CD4-positive, alpha-beta T cell treated with Interleukin-21 for 1 hour (primary cell): ENCODE results near the gene DRC7.

Experiments used
- DNase-seq: peaks from one replicate; pipeline ENCODE4 v3.0.0-alpha.2; 2020

The DRC7 gene

DNA sequence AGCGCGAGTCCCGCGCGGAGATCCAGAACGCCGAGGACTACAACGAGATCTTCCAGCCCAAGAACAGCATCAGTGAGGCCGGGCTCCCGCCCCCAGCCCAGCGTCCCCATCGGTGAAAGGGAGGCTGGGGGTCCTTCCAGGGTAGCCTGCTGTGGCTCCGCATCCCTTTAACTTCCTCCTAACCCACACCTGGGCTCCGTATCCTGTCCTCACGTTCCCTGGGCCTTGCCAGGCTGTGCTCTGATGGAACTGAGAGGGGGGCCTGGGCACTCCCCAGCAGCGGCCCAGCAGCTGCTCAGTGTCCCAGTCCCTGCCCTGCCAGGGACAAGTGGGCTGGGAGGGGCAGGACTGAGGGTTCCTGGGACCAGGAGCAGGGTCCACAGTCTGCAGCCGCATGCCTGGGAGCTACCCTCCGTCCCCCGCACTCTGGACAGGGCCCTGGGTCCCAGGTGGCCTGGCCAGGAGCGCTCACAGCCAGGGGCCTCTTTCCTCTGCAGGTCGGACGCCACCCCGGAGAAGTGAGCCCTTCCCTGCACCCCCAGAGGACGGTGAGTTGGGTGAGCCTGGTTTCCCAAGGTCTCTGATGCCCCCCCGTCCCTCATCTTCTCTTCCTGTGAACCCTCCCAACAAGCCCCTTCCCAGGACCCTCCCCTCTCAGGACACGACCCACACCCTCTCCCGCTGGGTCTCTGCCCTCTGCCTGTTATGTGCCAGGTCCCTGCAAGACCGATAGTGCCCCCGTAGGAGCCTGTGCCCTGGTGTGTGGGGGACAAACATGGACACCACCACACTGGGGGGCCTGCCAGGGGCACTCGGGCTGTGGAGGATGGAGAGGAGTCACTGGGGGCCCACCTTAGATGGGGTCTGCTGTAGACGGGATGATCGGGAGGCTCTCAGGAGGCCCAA is 59.1 kb downstream of the DRC7 start:
- no peak for DNase-seq

DNA sequence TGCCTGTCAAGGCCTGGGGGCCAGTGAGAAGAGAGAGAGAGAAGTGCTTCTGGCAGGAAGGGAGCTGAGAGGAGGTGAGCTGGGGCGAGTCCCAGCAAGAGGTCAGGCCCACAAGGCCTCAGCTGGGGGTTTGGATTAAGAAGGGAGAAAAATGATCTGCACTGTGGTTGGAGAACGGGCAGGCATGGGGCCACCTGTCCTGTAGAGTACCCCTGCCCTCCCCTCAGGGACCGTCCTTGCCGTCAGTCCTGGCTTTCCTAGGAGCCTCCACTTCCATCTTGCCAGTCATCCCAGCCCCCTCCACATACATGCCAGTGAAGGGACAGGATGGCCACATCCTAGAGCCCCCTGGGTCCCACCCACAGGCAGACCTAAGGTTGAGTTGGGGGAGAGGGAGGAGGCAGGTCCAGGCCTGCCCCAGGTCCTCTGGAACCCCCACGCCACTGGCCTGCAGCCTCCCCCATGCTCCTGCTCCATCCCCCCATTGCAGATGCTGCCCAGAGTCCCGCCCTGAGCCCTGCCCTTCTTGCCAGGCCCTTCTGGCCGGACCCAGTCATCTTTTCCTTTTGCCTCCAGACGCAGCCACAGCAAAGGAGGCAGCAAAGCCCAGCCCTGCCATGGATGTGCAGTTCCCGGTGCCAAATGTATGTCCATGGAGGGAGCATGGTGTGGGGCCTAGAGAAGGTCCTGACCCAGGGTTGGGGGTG is 59.9 kb downstream of the DRC7 start:
- no peak for DNase-seq

DNA sequence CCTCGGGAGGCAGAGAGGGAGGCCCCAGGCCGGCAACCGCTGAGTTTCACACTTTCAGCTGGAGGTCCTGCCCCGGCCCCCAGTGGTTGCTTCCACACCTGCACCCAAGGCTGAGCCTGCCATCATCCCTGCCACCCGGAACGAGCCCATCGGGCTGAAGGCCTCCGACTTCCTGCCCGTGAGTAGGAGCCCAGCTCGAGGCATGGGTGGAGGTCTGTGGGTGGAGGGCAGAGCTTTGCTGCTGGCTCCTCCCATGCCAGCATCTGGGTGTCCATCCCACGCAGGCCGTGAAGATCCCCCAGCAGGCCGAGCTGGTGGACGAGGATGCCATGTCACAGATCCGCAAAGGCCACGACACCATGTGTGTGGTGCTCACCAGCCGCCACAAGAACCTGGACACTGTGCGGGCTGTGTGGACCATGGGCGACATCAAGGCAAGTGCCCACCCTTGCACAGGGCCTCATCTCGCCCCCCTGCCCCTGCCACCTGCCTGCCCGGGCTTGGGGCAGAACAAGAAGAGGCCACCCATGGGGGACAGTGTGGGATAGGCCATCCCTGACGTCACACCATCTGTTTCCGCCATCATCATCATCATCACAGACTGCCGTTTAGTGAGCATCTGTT is 60.6 kb downstream of the DRC7 start:
- no peak for DNase-seq

DNA sequence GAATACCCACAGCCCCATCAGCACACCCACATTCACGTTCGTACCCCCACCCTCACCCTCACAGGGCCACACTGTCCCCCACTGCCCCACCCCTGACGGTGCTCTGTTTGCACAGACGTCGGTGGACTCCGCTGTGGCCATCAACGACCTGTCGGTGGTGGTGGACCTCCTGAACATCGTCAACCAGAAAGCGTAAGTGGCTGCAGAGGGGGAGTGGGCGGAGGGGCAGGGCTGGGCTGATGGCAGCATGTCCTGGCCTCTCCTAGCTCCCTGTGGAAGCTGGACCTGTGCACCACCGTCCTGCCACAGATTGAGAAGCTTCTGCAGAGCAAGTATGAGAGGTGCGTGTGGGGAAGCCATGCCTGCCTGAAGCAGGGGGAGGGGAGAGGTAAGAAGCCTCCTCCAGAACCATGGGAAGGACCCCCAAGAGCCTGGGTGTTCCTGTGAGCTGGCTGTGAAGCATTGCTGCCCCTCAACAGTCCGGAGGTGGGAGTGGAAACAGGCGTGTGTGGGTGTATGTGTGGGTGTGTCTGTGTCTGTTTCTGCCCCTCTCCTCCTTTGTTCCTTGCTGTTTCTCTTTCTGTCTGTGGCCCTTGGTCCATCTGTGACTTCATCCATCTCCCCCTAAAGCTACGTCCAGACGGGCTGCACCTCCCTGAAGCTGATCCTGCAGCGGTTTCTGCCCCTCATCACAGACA is 61.3 kb downstream of the DRC7 start:
- no peak for DNase-seq

DNA sequence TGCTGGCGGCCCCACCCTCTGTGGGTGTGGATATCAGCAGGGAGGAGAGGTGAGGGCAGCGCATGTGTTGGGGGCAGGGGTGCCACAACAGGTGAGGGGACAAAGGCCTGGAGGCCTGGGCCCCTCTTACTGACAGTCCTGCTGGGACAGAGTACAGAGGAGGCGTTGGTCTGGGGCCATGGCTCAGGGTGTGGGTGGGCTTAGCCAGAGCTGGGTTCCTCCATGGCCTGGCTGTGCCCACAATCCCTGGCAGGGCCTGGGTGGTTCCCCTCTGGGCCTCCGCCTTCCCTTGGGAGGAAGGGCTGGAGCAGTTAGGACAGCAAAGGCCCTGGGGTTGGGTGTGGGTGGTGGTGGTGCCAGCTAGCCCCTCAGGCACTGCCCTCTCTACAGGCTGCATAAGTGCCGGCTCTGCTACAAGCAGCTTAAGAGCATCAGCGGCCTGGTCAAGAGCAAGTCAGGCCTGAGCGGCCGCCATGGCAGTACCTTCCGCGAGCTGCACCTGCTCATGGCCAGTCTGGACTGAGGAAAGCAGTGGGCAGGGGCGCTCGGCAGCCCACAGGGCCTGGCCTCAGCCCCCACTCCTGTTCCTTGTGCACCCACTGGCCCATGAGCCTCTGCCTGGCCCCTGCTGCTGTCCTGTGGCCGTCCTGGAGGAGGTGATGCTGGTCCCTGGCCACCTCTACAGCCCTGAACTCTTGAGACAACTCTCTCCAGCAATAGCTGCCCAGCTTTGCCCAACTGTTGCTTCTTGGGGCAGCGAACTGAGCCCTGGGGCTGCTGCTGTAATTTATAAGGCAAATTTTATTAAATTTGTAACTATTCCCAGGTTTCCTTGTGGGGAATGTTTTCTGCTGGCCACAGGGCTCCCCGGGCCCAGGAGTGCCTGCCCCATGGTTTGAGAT is 62.1 kb downstream of the DRC7 start:
- no peak for DNase-seq

DNA sequence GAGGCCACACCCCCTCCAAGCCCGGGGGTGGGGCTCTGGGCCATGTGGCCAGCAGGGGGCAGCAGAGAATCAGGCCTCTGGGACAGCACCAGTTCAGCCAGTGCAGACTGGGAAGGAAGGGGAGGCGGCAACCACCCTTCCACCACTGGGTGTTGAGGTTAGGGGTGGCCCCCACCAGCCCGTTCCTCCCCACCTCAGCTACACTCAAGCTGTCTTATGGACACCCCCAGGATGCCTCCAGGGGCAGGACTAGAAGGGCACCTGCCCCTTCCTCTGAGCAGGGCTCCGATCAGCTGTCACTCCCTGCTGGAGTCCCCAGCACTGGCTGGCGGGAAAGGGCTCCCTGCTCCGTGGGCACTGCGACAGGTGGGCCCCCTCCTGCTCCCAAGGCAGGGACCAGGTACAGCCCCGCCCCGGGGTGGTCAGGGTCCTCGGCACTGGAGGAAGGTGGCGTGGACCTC is 62.8 kb downstream of the DRC7 start:
- peak; percentile 88 for DNase-seq

DNA sequence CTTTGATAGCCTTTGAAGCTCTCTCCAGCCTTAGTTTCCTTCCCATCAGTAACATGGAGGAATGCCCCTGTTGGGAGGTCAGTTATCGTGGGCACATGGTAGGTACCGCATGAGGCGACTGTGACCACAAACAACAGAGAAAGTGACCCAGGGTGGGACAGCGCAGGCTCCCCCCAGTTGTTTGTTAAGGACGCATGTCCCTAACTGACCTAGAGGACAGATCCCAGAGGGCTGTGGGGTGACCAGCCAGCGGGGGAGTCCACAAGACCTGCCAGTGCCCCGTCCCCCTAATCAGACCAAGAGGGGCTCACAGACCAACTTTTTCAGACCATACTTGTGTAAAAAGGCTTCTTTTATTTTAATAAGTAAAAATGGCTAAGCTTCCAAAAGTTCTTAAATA is 63.3 kb downstream of the DRC7 start:
- DNase-seq, result no peak

DNA sequence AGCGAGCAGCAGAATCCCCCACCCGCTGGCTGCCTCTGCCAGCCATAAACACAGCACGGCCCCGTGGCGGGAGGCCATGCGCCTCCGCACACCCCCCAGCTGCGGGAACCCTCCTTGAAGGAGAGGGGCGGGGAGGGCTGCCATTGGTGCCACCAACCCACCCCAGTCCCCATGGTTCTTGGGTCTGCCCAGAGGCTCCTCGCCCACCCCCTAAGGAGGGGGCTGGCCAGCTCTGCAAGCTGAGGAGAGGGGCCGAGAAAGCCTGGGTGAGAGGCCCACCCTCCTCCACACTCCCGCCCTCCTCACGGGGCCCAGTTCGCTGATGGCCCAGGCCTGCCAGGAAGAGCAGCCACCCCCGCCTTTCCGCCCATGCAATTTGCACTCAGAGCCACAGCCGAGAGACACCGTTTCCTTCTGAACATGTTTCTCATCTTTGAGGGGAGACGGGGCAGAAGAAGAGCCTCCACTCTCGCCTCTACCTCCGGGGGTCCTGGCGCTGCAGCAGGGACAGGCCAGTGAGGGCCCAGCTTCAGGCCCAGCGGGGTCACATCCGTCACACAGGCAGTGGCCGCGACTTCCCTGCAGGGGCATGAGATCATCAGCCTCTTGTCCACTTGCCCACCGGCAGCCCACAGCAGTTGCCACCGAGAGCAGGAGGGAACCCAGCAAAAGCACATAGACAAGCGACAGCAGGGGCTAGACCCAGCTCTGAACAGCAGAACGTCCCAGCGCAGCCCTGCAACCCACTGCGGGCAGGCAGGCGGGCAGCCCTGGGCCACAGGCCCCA is 63.9 kb downstream of the DRC7 start:
- peak; percentile 23 for DNase-seq

DNA sequence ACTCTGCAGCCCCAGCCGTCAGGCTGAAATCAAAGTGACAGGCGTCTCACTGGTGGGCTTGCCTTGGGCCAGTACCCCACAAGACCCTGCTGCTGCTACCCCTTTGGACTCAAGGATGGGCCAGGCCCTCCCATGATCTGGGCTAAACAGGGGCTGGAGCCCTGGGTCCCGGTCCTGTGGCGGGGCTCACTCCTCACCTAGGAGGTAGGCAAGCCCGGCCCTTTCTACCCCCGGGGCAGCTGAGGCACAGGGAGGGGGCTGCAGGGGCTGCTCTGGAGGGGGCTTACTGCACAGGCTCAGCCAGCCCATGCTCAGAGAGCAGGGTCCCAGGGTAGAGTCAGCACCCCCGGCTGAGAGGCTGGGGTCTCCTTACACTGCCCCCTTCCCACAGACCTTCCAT is 64.5 kb downstream of the DRC7 start:
- no peak for DNase-seq

DNA sequence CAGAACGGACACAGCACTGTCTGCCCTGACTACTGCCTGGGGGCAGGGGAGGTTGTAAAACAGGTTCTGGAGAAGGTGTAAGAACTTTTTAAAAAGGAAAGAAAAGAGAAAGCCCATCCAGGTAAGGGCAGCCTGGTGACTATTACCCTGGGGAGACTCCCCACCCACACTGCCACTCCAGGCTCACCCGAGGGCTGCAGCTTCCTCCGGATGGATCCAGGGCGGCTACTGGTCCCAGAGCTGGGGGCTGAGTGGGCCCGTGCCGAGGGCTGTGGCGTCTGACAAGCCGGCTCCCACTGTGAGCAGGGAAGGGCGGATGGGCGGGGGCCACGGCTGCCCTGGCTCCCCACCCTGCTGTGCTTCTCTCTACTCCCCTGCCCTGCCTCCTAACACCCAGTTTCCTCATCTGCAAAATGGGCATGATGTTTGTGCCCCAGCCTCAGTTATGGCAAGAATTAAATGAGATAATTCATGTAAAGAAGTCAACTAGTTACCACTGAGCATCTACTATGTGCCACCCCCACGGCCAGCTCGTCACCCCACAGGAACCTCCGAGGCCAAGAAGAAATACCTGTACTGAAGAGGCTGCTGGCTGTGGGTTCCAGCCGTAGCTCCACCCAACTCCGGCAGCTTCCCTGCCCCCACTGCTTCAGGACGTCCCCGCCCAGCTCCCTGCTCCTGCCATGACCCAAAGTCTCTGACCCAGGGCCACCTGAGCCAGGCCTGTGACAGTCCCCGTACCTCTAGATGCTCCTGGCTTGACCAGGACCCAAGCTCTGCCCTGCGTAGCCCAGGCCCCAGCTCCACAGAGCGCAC is 65.1 kb downstream of the DRC7 start:
- no peak for DNase-seq

DNA sequence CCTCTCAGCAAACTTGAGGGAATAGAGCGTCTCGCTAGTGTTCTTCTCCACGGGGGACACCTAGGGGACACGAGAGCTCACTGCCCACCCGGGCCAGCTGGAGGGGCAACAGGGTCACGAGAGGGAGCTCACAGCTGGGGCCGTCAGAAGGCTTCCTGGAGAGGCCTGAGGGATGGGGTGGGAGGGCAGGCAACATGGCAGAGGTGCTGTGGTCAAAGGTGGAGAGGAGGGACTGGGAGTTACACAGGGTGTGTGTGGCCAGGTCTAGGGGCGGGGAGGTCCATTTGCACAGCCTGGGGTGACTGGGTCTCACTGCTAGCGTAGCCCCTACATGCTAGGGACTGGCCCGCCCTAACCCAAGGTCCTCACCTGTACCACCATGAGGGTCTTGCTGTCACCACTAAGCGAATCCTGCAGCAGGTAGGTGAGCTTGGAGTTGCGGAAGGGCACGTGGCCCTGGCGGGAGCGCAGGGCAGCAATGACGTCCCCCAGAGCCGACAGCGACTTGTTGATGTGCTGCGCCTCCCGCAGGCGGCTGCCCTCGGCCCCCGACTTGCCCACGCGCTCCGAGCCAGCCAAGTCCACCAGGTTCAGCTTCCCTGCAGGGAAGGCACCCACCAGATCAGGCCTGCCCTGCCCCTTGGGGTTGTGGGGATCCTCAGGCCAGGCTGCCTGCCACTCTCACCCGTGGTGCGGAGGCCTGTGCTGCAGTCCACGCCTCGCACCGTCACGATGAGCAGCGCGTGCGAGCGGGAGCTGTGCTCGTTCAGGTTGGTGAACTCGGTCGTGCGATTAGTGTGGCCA is 66.0 kb downstream of the DRC7 start:
- no peak for DNase-seq

DNA sequence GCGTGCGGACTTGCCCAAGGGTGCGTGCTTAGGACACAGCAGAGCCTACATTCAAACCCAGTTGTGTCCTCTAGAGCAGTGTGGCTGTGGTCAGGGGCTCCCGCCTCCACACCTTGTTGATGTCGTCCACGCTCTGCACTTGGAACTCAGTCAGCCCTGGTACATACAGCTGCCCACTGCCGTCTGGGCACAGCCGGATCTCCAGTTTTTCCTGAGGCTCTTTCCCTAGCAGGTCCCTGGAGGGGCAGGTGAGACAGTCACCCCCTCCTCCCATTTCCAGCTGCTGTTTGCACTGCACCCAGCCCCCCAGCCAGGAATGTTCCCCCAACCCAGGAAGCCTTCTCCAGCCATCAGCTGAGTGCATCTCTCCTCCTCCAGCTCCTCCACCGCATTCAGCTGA is 66.7 kb downstream of the DRC7 start:
- DNase-seq, result no peak

DNA sequence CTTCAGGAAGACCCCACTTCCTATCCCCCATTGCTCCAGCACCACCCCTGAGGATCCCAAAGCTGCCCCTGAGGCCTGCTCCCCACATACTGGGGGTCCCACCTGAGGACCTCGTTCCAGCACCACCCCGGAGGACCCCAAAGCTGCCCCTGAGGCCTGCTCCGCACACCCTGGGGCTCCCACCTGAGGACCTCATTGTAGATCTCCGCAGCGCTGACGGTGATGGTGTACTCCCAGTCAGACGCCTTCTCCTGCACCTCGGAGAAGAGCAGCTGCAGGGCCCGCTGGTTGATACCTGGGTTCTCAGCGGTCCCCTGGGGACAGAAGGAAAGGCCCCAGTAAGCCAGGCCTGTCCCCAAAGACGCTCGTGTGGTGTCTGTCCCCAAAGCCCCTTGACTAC is 67.4 kb downstream of the DRC7 start:
- DNase-seq, result no peak

DNA sequence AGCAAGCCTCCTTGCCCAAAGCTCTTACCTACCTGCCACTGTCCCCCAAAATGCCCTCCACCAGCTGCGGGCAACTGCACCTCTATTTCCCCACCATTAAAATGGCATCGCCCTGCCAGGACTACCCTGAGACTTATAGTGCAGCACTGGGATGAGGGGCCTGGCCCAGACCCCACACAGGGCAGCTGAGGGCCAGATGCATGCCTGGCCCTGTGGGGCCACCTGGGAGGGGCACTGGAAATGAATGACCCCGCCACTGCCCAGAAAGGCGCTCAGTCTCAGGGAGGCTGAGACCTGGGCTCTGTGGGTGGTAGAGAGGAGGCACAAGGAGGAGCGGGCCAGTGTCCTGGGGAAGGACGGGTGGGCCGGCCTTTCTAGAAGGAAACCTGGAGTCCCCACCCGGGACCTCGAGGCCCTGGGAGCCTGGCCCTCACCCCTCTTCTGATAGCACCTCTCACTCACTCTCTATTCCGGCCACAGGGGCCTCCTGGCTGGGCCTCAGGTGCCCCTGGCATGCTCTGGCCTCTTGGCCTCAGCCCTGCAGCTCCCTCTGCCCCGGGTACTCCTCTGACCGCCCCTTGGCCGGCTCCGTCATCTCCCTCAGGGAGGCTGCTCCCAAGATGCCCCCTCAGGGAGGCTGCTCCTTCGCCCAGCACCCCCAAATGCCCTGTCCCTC is 67.9 kb downstream of the DRC7 start:
- no peak for DNase-seq

DNA sequence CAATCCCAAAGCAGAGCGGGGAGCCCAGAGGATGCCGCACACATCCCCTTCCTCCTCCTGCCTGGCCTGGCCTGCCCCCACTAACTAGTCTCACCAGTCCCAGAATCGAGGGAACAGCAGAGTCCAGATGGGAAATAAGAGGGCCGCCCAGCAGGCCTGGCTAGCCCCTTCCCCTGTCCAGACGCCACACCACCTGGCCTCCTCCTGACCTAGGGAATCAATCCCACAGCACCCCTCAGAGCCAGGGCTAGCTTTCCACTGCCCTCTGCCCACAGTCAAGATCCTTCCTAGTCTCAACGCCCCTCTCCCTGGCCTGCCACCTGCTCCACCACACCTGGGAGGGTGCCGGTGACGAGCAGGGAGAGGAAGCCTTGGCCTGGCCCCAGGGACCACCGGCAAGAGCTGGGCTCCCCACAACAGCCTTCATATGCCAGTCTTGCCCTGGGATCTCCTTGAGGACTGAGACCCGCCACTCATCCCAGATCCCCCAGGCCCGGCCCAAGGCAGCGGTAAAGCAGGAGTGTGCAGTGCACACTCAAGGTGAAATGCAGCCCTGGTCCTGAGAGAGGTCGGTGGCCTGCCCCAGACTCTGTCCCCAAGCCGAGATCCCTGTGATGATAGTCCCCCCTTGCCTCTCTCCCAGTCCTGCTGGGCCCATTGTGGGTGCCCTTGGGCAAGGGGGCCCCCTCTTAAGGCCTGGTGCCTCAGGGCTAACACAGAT is 68.8 kb downstream of the DRC7 start:
- DNase-seq, result no peak

DNA sequence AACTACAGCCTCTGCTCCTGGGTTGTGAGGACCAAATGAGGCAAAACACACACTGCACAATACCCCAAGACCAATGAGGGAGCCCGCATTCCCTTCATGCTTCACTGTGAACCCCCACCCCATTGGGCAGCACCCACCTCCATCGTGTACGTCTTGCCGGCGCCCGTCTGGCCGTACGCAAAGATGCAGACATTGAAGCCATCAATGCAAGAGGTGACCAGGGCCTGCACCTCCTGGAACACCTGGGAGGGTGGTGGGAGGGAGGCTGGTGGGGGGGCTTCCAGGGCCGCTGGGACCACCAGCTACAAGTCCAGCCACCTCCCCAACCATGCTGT is 69.4 kb downstream of the DRC7 start:
- no peak for DNase-seq

DNA sequence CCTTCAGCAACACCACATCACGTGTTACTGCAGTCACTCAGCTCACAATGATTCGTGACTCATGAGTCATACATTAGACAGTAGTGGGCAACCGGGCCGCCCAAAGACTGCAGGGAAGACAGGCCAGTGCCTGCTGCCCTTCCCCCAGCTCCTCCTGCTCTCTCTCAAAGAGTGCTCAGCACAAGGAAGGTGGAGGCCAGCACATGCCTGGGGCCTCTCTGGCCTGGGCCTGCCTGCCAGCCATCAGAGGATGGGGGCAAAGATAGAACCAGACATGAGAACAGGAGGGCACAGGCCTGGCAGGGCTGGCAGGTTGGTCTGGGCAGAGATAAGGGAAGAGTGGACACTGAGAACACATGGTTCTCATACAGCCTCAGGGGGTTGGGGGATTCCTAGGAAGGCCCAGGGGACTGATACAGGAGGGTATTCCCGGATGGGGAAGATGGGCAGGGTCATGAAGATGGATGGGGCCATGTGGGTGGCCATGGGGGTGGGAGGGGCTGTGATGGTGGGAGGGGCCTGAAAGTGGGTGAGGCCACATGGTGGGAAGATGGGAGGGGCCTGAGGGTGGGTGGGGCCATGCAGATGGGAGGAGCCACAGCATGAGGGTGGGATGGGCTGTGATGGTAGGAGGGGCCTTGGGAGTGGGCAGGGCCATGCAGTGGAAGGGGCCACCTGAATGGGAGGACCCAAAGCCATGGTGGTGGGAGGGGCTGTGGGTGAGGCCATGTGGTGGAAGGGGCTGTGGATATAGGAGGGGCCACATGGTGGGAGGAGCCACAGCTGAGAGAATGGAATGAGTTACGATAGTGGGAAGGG is 69.9 kb downstream of the DRC7 start:
- DNase-seq, result peak; percentile 35
